ENCODE measurements around the gene SCN5A. TPM values are rescaled to one million over a fixed set of nuclear protein-coding genes. Genes with fewer than 3 reads are reported as not detected.

Gene SCN5A
- total RNA-seq, 1 experiment from 2014 or later = 13.6 TPM

GRCh38 chr3:38644016-38644661 is 5.3 kb downstream of the SCN5A start:
- DNase-seq (ENCODE audit: low spot score) = no peak
- Mint-ChIP-seq H3K27me3 (ENCODE audit: low read depth) (no peaks in the 10 kb centered on the region), H3K27ac (no peak overlapping the region), H3K9me3 (no peaks in the 10 kb centered on the region), H3K36me3 (no peaks in the 10 kb centered on the region), H3K4me3 (no peak overlapping the region), H3K4me1 (peaks cover 31% of the 10 kb centered on the region)
- POLR2A ChIA-PET = no interaction called here
- no peak for TF ChIP-seq E2F5 (CRISPR knock-in tag; IDR thresholded peaks at IDR 0.05)
- TF ChIP-seq PRRX2 (CRISPR knock-in tag; IDR thresholded peaks at IDR 0.05) = no peak
- no peak for TF ChIP-seq MYBL2 (CRISPR knock-in tag; IDR thresholded peaks at IDR 0.05)
- no peak for TF ChIP-seq FOXP1 (CRISPR knock-in tag; IDR thresholded peaks at IDR 0.05; ENCODE audit: borderline replicate concordance)
- TF ChIP-seq ATF6 (CRISPR knock-in tag; IDR thresholded peaks at IDR 0.05) = no peak
- no peak for TF ChIP-seq ZNF423 (CRISPR knock-in tag; IDR thresholded peaks at IDR 0.05)
- TF ChIP-seq SMAD4 (CRISPR knock-in tag; IDR thresholded peaks at IDR 0.05) = no peak
- no peak for TF ChIP-seq HMGXB4 (CRISPR knock-in tag; IDR thresholded peaks at IDR 0.05)
- no peak for TF ChIP-seq TEAD4 (CRISPR knock-in tag; IDR thresholded peaks at IDR 0.05)
- TF ChIP-seq ZSCAN18 (CRISPR knock-in tag; IDR thresholded peaks at IDR 0.05) = no peak
- no peak for TF ChIP-seq ATF3 (CRISPR knock-in tag; conservative IDR thresholded peaks at IDR 0.05)
- no peak for TF ChIP-seq ZNF138 (CRISPR knock-in tag; conservative IDR thresholded peaks at IDR 0.05)
- no peak for TF ChIP-seq MXD4 (CRISPR knock-in tag; IDR thresholded peaks at IDR 0.05; ENCODE audit: borderline replicate concordance)
- TF ChIP-seq AFF4 (CRISPR knock-in tag; IDR thresholded peaks at IDR 0.05; ENCODE audit: borderline replicate concordance) = no peak
- no peak for TF ChIP-seq ZNF416 (CRISPR knock-in tag; IDR thresholded peaks at IDR 0.05)
- CTCF ChIA-PET = interaction anchor here (1.4 to 8.9 kb wide), 2 partner anchors 11 to 15 kb away, joined by 5 to 76 read pairs; no protein-coding TSS in a partner anchor
- no peak for ATAC-seq

Data from WTC11 (cell line).